Thoracic aorta (tissue), 2 donors: ENCODE measurements around the gene ZFR. TPM values are rescaled to one million over a fixed set of nuclear protein-coding genes. Genes with fewer than 3 reads are reported as not detected.
"Not testable (repeated sequence)": the region's sequence is repeated elsewhere in the genome, so short reads cannot be mapped to it uniquely, and the experiment has no call there.

ENCODE experiments used
- ATAC-seq: fragments of 150-250 bp; one replicate; pipeline ENCODE4 v1.8.0; 2017; ENCODE audit warnings: low read depth; ENCODE audit not compliant: insufficient number of reproducible peaks, low FRiP score
- DNase-seq: peaks from one replicate; pipeline ENCODE4 v3.0.0-alpha.2; 2020; ENCODE audit warnings: low spot score
- H3K27ac ChIP-seq, 2 donors: fragments of 200-600 bp; sonication (generic); 1 replicate in 1 of 2; 2 replicates in 1 of 2; pipeline ENCODE4 v1.5.1; 2016; ENCODE audit warnings: mild to moderate bottlenecking in 2 of 2, moderate library complexity in 2 of 2
- H3K27me3 ChIP-seq: fragments of 200-600 bp; sonication (generic); replicated peaks from 2 replicates; pipeline ENCODE4 v1.6.0; 2016; ENCODE audit warnings: mild to moderate bottlenecking; ENCODE audit not compliant: insufficient read depth
- H3K36me3 ChIP-seq: fragments of 200-600 bp; sonication (generic); one replicate; pipeline ENCODE4 v1.5.1; 2016
- H3K4me1 ChIP-seq, 2 donors: fragments of 200-600 bp; sonication (generic); 1 replicate in 1 of 2; 2 replicates in 1 of 2; pipeline versions ENCODE4 v1.5.1 to v1.6.0; 2016; ENCODE audit warnings: low read depth in 2 of 2, mild to moderate bottlenecking in 1 of 2; ENCODE audit not compliant: control insufficient read depth in 1 of 2
- H3K4me3 ChIP-seq: fragments of 200-600 bp; sonication (generic); 2 replicates; pipeline ENCODE4 v1.5.1; 2016; ENCODE audit warnings: mild to moderate bottlenecking
- H3K9me3 ChIP-seq: fragments of 200-600 bp; sonication (generic); 2 replicates; pipeline ENCODE4 v1.5.1; 2016
- CTCF ChIP-seq: fragments of 200-600 bp; sonication (generic); IDR thresholded peaks from one replicate; pipeline ENCODE4 v1.5.1; 2019; ENCODE audit warnings: antibody characterized with exemption
- total RNA-seq, 2 donors: library from RNA; depleted of rRNA; stranded (reverse); fragments of >200 nt; gene quantifications; one replicate each; pipeline versions ENCODE4 v1.1.0 to v1.2.3, GENCODE V29; 2016

ZFR gene
- total RNA-seq, 2 donors from 2014 or later: 54.2 to 78.6 TPM

GRCh38 chr5:32319392-32319791, 125.1 kb downstream of the ZFR start:
- Histone ChIP-seq H3K36me3 (no peaks in the 10 kb centered on the region), H3K4me3 (no peak overlapping the region), H3K9me3 (no peaks in the 10 kb centered on the region), H3K27ac (no peak overlapping the region), H3K27me3 (no peaks in the 10 kb centered on the region), H3K4me1 (no peaks in the 10 kb centered on the region)
- TF ChIP-seq CTCF: no peak
- no peak for ATAC-seq
- DNase-seq: no peak

DNA sequence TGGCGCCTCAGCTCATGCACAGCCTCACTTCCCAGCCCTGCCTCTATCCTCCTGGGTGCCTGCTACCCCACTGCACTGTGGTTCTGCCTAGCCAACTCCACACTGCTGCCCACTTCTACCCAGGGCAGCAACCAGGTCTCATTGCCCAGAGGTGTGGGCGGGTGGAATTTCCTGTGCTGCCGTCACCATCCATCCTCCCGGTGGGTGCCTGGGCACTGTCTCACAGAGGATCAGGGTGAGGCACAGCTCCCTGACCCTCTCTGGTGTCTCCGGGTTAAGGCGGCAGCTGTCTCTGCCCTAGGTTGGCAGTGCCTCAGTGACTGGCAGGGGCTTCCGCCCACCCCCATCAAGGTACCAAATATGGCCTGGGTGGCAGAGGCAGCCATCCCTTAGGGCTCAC, 127.5 kb downstream of the ZFR start:
- Histone ChIP-seq H3K4me3 (no peak overlapping the region), H3K36me3 (no peaks in the 10 kb centered on the region), H3K27ac (no peak overlapping the region), H3K27me3 (no peaks in the 10 kb centered on the region), H3K9me3 (no peaks in the 10 kb centered on the region), H3K4me1 (no peaks in the 10 kb centered on the region)
- no peak for DNase-seq
- TF ChIP-seq CTCF: no peak
- no peak for ATAC-seq

- no peak overlapping the region for H3K27ac ChIP-seq
- H3K36me3 ChIP-seq: no peaks in the 10 kb centered on the region
- ATAC-seq (no peak), DNase-seq (no peak)
- TF ChIP-seq CTCF: no peak
- no peaks in the 10 kb centered on the region for H3K27me3 ChIP-seq
- no peaks in the 10 kb centered on the region for H3K9me3 ChIP-seq
- peaks cover 10 to 11% of the 10 kb centered on the region in 2 donors for H3K4me1 ChIP-seq
- no peak overlapping the region for H3K4me3 ChIP-seq
Measured at GRCh38 chr5:32315221-32316014, 129.1 kb downstream of the ZFR start.

- ATAC-seq: no peak
- peaks cover 11 to 15% of the 10 kb centered on the region in 2 donors for H3K4me1 ChIP-seq
- no peak for TF ChIP-seq CTCF
- H3K36me3 ChIP-seq: no peaks in the 10 kb centered on the region
- no peak for DNase-seq
- no peaks in the 10 kb centered on the region for H3K27me3 ChIP-seq
- H3K4me3 ChIP-seq: no peak overlapping the region
- no peaks in the 10 kb centered on the region for H3K9me3 ChIP-seq
- no peak overlapping the region for H3K27ac ChIP-seq
Measured at GRCh38 chr5:32314658-32315057, 129.9 kb downstream of the ZFR start.

DNA sequence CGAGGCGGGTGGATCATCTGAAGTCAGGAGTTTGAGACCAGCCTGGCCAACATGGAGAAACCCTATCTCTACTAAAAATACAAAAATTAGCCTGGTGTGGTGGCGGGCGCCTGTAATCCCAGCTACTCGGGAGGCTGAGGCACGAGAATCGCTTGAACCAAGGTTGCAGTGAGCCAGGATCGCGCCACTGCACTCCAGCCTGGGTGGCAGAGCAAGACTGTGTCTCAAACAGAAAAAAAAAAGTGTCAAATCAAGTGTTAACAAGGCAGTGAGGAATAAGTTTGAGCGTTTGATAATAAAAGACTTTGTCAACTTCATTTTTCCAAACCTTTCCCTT, 130.4 kb downstream of the ZFR start:
- H3K27me3 ChIP-seq, H3K4me3 ChIP-seq, H3K27ac ChIP-seq, DNase-seq, ATAC-seq, H3K9me3 ChIP-seq, H3K36me3 ChIP-seq: not testable (repeated sequence)
- H3K4me1 ChIP-seq: peaks cover 15 to 16% of the 10 kb centered on the region in 2 donors
